A172 (cell line): Measurements from ENCODE around the gene SKIC3. TPM values are rescaled to one million over a fixed set of nuclear protein-coding genes. Genes with fewer than 3 reads are reported as not detected.
A peak's percentile ranks its signal among the peaks of the same experiment; 100 is the strongest.

Experiments used
- DNase-seq: peaks from one replicate; pipeline ENCODE4 v3.0.0-alpha.2; 2015; ENCODE audit warnings: low spot score
- total RNA-seq: library from RNA; depleted of rRNA; stranded (reverse); fragments of >200 nt; shearing (Covaris generic); gene quantifications from 2 replicates; pipeline ENCODE4 v1.2.3, GENCODE V29; 2014; rRNA removed

SKIC3 gene
- total RNA-seq, result 83.3 and 94.5 TPM in 2 replicates

DNA sequence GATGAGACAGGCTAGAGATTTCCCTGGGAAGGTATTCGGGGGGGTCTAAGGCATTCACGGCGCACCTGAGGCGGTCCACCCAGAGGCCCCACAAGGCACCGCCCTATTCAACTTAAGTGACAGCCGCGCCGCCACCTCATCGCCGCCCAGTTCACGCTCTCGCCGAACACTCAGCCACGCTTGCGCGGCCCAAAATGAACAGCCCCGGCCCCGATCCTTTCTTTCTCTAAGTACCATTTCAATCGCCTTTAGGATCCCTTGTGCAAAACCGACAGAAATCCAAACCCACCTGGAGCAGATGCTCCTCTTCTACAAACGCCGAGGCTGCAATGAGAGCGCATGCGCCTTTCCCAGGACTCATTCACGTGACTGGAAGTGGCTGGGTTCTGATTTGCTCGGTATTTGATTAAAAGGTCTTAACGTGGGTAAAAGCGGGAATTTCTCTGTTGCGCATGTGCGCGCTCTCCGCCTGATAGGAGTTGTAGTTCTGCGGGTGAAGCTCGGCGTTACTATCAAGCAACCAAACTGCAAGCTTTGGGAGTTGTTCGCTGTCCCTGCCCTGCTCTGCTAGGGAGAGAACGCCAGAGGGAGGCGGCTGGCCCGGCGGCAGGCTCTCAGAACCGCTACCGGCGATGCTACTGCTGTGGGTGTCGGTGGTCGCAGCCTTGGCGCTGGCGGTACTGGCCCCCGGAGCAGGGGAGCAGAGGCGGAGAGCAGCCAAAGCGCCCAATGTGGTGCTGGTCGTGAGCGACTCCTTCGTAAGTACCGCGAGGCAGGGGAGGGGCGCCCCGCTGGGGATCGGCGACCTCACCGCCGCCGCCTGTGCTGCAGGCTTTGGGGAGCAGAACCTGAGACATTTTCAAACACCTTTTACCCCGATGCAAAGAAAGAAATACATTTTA lies at the start of gene SKIC3, which contains the start of gene ARSK:
SKIC3 (minus strand) TSS at position 331 of the 902 bp plus-strand sequence. CDS start 7,827 bp downstream, outside the sequence.
ARSK (plus strand) TSS at position 455 of the 902 bp plus-strand sequence; CDS start at position 633, 178 bp downstream.
- peak; percentile 98 for DNase-seq

DNA sequence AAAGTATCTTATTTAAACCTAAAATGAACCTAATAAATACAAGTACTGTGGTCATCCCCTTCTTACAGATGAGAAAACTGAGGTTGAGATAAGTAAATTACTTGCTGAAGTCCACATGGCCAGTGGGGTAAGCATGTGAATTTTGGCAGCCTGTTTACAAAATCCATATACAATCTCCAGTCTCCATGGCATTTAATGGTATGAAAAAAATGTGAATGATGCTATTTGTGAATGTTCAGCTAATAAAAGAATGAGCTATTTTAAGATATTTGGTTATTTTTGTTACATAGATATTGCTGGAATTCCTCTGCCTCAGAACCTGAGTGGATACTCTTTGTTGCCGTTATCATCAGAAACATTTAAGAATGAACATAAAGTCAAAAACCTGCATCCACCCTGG lies 45.8 kb upstream of the SKIC3 start:
- DNase-seq, result no peak

DNA sequence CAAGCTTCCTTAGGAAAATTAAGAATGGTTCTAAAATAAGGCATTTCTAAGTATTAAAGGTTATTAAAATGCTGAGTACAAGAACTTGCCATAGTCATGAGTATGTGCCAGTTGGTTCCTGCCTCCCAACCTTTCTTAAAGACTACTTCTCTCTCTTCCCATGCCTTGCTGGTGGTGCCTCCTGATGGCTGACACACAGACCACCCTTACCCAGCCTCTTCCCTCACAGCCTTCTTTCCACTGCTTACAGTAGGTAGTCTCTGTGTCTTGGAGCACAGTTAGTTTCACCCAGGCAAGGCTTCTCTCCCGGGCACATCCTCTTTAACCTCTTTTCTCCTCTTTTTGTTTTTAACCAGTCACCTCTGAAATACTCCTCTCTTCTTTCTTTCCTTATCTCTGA lies 44.5 kb upstream of the SKIC3 start:
- no peak for DNase-seq

DNA sequence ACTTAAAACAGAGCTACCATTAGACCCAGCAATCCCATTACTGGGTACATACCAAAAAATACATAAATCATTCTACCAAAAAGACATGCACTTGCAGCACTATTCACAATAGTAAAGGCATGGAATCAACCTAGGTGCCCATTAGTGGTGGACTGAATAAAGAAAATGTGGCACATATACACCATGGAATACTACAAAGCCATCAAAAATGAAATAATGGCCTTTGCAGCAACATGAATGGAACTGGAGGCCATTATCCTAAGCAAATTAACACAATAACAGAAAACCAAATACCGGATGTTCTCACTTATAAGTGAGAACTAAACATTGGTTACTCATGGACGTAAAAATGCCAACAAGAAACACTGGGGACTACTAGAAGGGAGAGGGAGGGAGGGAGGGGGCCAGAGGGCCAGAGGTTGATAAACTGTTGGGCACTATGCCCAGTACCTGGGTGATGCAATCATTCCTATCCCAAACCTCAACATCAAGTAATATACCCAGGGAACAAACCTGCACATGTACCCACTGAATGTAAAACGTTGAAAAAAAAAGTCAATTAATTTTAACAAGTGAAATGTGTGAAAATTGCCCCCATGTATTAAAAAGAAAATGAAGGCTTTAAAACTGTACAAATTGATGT lies 40.6 kb upstream of the SKIC3 start:
- peak; percentile 15 for DNase-seq

DNA sequence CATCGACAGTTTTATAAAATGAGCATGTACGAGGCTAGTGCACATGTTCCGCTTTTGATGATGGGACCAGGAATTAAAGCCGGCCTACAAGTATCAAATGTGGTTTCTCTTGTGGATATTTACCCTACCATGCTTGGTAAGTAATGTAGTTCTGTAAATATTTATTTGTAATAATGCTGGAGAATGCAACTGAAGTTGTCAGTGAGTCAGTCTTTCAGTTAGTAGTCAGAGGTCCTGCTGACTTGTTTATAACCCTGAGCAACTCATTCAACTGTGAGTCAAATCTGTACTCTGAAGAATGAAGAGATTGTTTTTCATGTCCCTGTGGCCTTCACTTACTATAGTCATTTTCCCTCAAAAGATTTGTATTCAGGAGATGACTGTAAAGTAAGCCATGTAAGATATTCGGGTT lies 36.7 kb upstream of the SKIC3 start:
- DNase-seq, result peak; percentile 41

DNA sequence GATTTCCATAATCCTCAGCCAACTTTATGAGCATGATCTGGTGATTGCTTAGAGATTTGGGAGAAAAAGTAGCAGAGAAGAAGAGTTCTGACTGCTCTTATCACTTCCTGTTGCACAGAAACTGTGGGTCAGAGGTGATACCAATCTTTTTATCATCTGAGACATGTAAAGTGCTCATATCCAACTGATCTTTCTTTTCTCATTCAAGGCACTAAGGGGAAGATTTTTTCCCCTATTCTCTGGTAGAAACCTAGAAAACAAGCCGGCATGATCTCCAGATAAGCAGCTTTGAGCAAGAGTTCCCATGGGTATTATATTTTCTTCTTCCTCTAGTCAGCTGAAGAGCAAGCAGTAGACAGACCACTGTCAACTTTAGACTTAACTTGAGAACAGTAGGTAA lies 36.1 kb upstream of the SKIC3 start:
- DNase-seq, result no peak

DNA sequence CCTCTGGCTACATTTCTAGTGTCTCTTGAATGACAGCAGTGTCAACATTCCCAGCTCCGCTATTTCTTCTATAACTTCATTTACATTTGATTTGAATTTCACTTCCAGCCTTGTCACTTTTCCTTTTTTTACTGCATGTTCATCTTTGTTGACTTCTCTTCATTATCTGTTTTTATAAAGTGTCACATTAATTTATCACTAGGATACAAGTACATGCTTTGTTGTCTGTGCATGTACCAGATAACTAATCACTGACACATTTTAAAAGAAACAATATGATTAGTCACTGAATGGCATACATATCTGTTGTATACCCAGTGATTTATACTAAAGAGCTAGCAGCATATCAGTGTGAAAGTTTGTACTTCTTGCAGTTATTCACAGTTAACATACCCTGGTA lies 29.2 kb upstream of the SKIC3 start:
- DNase-seq, result no peak

DNA sequence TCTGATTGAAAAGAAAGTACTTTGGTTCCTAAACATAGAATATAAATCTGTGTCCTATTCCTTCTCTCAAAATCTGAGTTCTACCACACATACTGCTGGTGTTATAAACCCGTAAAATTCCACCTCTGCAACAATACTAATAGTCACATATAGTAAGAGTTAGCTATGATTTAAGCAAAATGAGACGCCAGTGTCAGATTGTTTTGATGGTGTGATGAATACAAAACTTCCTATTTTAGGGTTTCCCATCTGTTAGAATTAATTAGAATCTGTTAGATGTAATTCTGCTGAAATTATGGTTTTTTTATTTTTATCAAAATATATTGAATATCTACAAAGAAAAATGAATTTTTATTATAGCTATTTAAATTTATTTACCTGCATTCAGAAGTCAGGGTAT lies 26.8 kb upstream of the SKIC3 start:
- no peak for DNase-seq

DNA sequence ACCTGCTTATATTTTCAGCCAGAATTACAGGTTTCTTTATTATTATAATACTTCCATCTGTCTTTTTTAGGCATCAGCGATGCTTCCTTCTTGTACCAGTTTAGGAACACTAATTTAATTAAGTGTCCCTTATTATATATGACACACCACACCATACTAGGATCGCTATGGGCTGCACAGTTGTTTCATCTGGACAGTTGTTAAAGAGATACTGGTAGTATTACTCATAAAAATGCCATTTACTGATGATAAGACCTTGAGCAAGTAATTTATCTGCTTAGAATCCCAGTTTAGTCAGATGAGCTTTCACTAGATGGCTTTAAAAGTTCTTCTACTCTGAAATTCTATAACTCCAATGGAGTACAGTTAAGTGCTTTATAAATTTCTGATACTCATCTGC lies 17.2 kb upstream of the SKIC3 start:
- no peak for DNase-seq

DNA sequence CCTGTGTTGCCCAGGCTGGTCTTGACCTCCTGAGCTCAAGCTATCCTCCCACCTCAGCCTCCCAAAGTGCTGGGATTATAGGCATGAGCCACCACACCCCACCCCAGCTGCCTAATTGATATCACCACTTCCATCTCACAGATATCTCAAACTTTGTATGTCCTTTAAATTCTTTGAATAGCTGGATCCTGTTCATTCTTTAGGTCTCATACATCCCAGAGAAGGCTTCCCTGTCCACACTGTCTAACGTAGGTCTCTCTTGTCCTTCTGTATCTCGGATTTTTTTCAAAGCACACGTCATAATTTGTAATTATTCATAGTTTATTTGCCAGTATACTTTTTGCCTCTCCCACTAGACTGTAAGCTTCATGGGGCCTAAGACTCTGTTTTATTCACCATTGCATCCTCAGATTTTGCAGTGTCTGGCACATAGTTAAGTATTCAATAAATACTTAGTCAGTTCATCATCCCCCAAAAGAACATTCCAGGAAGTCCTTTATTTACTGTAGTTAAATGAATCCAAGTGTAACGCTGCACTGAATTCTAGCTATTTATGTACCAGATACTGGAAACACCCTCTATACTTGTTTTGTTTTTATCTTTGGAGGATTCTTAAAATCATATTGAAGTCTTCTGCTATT lies 10.6 kb upstream of the SKIC3 start:
- DNase-seq, result no peak

DNA sequence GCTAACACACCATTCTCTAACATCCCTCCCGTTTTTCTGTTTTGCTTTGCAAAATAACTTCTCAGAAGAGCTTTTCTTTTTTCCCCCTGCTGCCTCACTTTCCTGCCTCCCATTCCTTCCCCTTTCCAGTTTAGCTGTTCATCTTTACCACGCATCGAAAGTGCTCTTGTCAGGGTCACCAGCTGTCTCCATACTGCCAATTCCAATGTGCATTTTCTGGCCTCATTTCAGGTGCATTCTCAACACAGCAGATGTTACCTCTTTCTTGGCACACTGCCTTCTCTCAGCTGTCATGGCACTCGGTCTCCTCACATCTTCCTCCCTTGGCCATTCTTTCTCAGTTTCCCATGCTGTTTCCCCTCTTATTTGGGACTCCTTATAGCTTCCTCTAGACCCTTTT lies 9.7 kb upstream of the SKIC3 start:
- DNase-seq, result no peak

DNA sequence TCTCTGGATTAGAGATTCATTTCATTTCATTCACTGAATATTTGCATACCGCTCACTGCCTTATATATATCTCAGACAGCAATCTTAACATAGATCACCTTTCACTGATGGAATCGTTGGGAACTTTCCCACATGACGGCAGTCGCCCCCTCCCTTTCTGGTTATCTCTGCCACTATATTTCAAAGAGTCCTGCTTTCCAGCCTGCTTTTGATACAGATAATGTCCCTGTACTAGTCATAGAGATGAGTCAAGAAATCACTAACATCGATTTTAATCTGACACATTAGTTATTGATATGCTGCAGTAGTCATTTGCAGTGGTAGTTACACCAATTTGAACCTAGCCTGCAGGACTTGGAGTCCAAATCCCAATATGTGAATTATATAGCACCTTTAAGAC lies 8.6 kb upstream of the SKIC3 start:
- no peak for DNase-seq

DNA sequence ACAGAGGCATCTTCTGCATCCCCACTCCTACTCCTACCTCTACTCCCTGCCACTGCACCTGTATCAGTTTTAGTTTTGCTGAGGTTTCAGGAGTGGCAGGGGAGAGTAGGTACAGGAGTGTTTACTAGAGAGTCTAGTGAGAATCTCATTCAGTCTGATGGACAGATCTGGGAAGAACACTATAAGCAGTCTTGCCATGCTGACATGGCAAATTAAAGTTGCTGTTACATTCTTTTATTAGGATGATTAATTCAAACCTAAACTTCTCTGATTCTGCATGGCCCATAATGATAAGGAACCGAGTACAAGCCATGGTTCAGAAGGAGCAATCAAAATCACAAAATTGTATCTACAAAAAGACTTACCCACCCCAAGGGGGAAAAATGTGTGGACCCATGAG lies 7.5 kb upstream of the SKIC3 start:
- no peak for DNase-seq

DNA sequence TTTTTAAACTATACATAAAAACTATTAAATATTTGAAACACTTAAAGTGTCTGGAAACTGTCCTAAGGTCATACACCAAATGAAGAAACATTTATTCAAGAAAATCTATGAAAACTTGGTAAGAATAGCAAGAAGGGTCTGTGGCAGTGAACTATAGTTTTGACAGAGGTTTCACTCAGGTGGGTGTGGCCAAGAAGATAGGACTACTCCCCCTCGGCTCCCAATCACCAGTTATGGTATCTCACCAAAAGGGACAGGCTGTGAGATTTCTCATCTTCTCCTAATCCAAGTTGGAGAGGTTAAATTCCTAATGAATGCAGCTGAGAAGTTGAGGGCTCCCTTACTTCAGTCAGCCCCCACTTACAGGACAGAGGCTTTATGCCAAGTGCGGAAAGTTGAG lies 3.1 kb upstream of the SKIC3 start:
- DNase-seq, result no peak

DNA sequence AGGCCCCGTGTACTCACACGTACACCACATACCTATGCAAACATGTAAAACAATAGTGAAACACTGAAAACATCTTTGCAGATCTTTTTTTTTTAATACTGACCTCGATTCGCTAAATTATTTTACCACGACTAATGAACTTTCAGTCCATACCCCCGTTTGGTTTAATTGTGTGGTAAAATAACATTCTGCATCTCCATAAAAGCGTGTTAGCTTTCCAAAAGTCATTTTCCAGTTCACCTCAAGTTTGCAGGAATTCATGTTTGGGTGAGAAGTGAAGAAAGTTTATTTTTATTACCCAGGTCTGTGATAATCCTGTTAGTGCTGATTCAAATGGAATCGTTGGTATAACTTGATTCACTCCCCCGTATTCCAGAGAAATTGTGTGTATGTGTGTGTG lies 776 bp upstream of the SKIC3 start:
- DNase-seq, result no peak

DNA sequence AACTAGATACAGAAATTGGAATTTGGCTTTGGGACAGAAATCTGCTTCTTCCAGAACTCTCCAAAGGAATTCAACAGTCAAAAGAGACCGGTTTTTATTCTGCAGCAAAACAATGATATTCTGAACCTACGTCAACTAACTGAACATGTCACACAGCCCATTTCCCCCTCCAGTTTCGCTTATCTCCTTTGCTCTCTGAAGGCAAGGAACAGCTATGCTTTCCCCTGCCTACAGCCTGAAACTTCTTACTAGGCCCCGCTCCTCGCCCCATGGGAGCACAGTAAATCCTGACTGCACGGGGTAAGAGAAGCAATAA lies 488 bp downstream of the SKIC3 start:
- no peak for DNase-seq

DNA sequence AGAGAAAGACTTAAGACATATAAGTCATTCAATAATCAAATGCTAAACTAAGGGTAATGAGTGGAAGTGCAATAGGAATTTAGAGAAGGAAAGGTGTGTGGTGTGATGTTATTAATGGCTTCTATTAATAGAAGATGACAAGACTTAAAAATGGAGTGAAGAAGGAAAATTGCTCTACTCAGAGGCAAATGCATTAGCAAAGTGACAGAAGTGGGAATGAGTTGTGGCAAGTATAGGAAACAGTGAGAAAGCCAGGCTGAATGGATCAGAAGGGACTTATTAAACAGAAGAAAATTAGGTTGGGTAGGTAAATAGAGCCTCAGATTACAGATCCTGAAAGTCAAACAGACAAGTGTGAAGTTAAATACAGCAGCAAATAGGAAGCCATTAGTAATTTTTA lies 5.7 kb downstream of the SKIC3 start:
- no peak for DNase-seq

DNA sequence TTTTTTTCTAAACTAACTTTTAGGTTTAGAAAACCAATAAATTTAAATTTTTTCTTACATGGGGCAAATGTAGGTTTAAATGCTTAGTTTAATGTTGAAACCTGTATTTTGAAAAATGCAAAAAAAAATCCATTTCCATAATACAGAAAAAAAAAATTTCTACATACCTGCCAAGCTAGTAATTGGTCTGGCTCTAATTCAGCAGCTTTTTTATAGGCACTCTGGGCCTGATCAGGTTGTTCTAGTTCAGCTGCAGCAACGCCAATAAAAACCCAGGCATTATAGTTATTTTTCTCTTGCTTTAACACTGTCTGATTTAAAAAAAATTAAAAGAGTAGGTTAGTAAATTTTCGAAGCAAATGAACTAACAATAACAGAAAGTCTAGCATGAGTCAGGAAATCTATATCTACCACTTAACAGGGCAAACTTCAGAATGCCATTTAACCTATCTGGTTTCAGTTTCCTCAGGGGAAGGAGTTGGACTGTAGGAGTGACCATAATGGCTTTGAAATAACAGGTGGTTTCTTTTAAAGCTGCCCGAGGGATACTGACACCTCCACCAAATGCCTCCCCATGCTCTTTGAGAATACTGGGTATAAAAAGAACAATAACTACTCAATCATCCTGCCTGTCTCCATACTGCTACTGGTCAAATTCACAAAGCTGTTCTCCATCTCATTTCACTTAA lies 11.6 kb downstream of the SKIC3 start:
- DNase-seq, result no peak

DNA sequence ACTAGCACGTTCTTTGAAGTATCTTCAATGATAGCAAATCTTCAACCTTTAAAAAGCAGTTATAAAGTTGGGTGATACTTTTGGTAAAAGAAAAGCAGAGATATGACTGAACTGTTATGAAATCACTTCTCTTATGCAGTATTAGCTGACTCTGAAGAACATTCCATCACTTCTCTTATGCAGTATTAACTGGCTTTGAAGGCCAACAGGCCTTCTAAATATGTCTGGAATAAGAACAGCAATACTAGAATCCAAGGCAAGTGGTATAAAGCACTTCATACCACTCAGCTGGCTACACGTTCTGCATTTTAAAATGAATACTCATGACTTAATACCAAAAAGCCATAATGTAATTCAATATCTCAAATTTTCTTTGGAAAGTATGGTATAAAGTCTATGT lies 17.3 kb downstream of the SKIC3 start:
- DNase-seq, result no peak

DNA sequence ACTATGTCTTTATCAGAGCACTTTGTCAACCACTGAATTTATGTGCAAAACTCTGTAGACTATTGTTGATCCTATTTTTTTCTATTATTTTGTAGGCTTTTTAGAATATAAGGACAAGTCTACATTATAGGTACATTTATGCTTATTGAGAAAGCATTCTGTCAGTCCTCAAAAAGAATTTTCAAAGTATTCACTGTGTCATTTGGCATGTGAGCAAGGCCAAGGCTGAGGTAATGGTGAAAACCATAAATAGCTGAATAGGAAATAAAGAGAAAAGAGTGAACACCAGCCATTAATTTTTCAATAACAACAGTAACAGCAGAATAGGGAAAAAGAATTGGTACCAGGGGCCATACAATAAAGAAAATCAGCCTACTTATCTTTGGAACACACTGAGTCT lies 21.0 kb downstream of the SKIC3 start:
- DNase-seq, result no peak

DNA sequence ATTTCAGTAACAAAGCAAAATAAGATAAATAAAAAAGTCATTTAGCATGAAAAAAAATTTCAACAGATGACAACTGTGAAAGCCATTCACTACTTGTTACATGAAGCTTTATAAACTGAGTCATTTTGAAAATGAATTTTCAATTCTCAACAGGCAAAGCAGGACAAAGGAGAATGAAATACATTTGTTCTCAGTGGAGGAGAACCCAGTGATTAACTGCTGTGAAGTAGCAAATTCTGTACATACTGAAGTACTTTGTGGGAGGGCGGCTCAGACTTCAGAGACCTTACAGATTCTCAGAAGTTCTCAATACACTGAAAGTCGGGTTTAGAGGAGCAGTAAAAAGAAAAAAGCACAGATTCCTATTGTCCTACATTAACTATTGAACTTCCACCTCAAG lies 21.7 kb downstream of the SKIC3 start:
- no peak for DNase-seq

DNA sequence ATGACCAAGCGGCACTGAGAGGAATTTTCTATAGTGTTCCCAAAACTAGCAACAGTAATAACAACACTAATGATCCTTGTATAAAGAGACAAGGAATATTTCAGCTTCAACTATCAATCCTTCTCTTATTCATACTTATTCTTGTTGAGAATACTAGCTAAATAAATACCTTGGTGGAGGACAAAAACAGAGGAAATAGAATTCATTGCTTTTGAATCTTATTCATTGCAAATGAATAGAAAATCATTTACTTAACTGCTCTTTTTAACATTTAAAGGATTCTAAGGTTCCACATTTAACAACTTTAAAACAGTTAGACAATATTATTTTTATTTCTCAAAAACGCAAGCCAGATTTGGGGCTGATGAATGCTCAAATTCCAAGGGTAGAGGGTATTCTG lies 22.4 kb downstream of the SKIC3 start:
- DNase-seq, result no peak
